Activated CD8-positive, alpha-beta T cell treated with anti-CD3 and anti-CD28 coated beads for 36 hours (primary cell): ENCODE data around the gene CFAP299. TPM values are rescaled to one million over a fixed set of nuclear protein-coding genes. Genes with fewer than 3 reads are reported as not detected.
A peak's percentile ranks its signal among the peaks of the same experiment; 100 is the strongest.

Experiments used
- ATAC-seq: fragments of 200-7000 bp; cut with Tn5 transposase; one replicate; pipeline ENCODE4 v1.10.0; 2021; ENCODE audit warnings: mild to moderate bottlenecking, moderate library complexity
- CTCF ChIA-PET: fragments of 350-600 bp; sonication (Branson Sonifier 250); formaldehyde crosslinking; loops from one replicate; lab custom pipeline; 2021; ENCODE audit warnings: antibody characterized with exemption; lab: Charles Lee
- POLR2A ChIA-PET: fragments of 350-600 bp; sonication (Branson Sonifier 250); formaldehyde crosslinking; loops from one replicate; lab custom pipeline; 2021; ENCODE audit warnings: antibody characterized with exemption; lab: Charles Lee
- DNase-seq: peaks from one replicate; pipeline ENCODE4 v3.0.0-alpha.2; 2020
- H3K27ac Mint-ChIP-seq: one replicate; pipeline ENCODE4 v1.8.0; 2021; ENCODE audit warnings: mild to moderate bottlenecking, mixed read lengths
- H3K27me3 Mint-ChIP-seq: one replicate; pipeline ENCODE4 v1.8.0; 2021; ENCODE audit warnings: mixed read lengths
- H3K36me3 Mint-ChIP-seq: one replicate; pipeline ENCODE4 v1.8.0; 2021; ENCODE audit warnings: low read depth, mixed read lengths
- H3K4me1 Mint-ChIP-seq: one replicate; pipeline ENCODE4 v1.8.0; 2021; ENCODE audit warnings: low read depth, mixed read lengths
- H3K4me3 Mint-ChIP-seq: one replicate; pipeline ENCODE4 v1.8.0; 2021; ENCODE audit warnings: mild to moderate bottlenecking, moderate library complexity, mixed read lengths
- H3K9me3 Mint-ChIP-seq: one replicate; pipeline ENCODE4 v1.8.0; 2021; ENCODE audit warnings: mixed read lengths
- CTCF ChIP-seq: fragments of 200-600 bp; IDR thresholded peaks from one replicate; pipeline ENCODE4 v1.8.0; 2022; ENCODE audit warnings: antibody characterized with exemption, mild to moderate bottlenecking
- intact Hi-C: fragments of 100-400 bp; cut with micrococcal nuclease; formaldehyde crosslinking; loops from one replicate; pipeline ENCODE4 v1.10.0; 2022
- total RNA-seq, 2 experiments: library from RNA; stranded (reverse); gene quantifications; one replicate each; pipeline ENCODE4 v1.2.3, GENCODE V29; 2021

The CFAP299 gene
- total RNA-seq, 2 experiments from 2014 or later: not detected

DNA sequence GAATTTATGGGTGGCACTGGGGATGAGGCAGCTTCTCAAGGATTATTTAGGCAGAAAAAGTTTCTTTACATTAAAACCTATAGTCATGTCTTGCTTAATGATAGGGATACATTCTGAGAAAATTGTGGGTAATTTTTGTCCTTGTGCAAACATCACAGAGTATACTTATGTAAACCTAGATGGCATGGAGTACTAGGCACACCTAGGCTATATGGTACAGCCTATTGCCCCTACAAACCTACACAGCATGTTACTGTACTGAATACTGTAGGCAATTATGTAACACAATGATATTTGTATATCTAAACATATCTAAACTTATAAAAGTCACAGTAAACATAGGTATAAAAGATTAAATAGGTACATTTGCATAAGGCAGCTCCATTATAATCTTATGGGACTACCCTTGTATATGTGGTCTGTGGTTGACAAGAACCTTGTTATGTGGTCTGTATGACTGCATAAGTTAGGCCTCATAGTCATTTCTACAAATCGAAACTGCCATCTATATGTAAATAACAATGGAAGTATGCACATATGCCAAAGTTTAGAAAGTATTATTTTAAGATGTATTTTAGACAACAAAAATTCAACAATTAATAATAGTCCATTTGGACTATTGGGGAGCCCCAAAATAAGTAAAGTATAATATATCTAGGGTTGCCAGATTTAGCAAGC, 87.3 kb downstream of the CFAP299 start:
- Mint-ChIP-seq H3K9me3 (no peaks in the 10 kb centered on the region), H3K27me3 (no peaks in the 10 kb centered on the region), H3K27ac (no peak overlapping the region), H3K4me3 (no peak overlapping the region), H3K4me1 (peaks cover 5% of the 10 kb centered on the region), H3K36me3 (no peaks in the 10 kb centered on the region)
- CTCF ChIA-PET: no interaction called here
- no peak for DNase-seq
- intact Hi-C loops: no loop called here
- peak; percentile 85 for ATAC-seq
- TF ChIP-seq CTCF: no peak
- POLR2A ChIA-PET: no interaction called here

DNA sequence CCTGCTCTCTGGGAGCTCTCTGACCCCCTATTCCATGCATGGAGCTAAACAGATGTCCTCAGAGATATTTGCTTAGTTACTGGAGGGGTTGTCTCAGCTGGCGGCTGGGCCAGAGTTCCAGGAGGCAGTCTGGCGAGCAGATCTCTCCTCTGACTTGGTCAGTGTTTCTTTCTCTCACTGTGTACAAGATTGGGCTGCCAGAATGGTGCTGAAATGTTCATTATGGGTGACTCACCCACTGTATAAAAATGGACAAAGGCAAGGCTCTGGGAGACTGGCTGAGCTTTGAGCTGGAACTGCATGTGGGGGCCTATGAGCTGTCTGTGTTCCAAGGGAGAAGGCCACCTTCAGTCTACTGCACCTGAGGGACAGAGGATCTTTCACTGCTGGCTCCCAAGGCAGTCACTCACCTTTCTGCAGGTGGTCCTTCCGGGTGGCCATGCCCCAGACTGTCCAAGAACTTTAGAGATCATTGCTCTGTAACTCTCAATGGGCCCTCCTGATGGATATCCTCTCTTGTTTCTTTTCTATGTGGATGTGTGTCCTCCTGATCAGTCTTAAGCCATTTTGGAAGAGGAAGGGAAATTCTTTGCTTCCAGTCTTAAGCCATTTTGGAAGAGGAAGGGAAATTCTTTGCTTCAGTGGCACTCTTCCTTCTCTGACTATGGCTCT, 88.2 kb downstream of the CFAP299 start:
- ATAC-seq (peak; percentile 17), DNase-seq (no peak)
- no peak for TF ChIP-seq CTCF
- no peak overlapping the region for H3K4me3 Mint-ChIP-seq
- intact Hi-C loops: no loop called here
- ChIA-PET CTCF (no interaction called here), POLR2A (no interaction called here)
- peaks cover 5% of the 10 kb centered on the region for H3K4me1 Mint-ChIP-seq
- no peaks in the 10 kb centered on the region for H3K36me3 Mint-ChIP-seq
- no peaks in the 10 kb centered on the region for H3K9me3 Mint-ChIP-seq
- no peaks in the 10 kb centered on the region for H3K27me3 Mint-ChIP-seq
- H3K27ac Mint-ChIP-seq: no peak overlapping the region

GRCh38 chr4:80424225-80424581, 88.7 kb downstream of the CFAP299 start:
- peaks cover 5% of the 10 kb centered on the region for H3K4me1 Mint-ChIP-seq
- no peak overlapping the region for H3K27ac Mint-ChIP-seq
- no peak for TF ChIP-seq CTCF
- H3K4me3 Mint-ChIP-seq: no peak overlapping the region
- H3K36me3 Mint-ChIP-seq: no peaks in the 10 kb centered on the region
- H3K9me3 Mint-ChIP-seq: no peaks in the 10 kb centered on the region
- no peaks in the 10 kb centered on the region for H3K27me3 Mint-ChIP-seq
- ChIA-PET CTCF (no interaction called here), POLR2A (no interaction called here)
- DNase-seq: no peak
- no peak for ATAC-seq
- intact Hi-C loops: no loop called here

GRCh38 chr4:80425124-80426100, 89.9 kb downstream of the CFAP299 start:
- intact Hi-C loops: no loop called here
- TF ChIP-seq CTCF: no peak
- DNase-seq (no peak), ATAC-seq (no peak)
- Mint-ChIP-seq H3K4me3 (no peak overlapping the region), H3K9me3 (no peaks in the 10 kb centered on the region), H3K27me3 (no peaks in the 10 kb centered on the region), H3K27ac (no peak overlapping the region), H3K36me3 (no peaks in the 10 kb centered on the region), H3K4me1 (peaks cover 5% of the 10 kb centered on the region)
- POLR2A ChIA-PET: no interaction called here
- CTCF ChIA-PET: interaction anchor here (0.9 kb wide), 1 partner anchor 10 kb away, joined by 4 read pairs; no protein-coding TSS in a partner anchor
